Activated CD4-positive, alpha-beta T cell treated with anti-CD3 and anti-CD28 coated beads, Interleukin-2, amount 10 ng/mL, durations not matched to agents 7 days and 5 days (primary cell): ENCODE measurements around the gene AFF3. TPM values are rescaled to one million over a fixed set of nuclear protein-coding genes. Genes with fewer than 3 reads are reported as not detected.

Experiments used
- CTCF ChIA-PET: fragments of 350-600 bp; sonication (Branson Sonifier 250); formaldehyde crosslinking; loops from one replicate; lab custom pipeline; 2021; ENCODE audit warnings: antibody characterized with exemption; lab: Charles Lee
- POLR2A ChIA-PET: fragments of 350-600 bp; sonication (Branson Sonifier 250); formaldehyde crosslinking; loops from one replicate; lab custom pipeline; 2021; ENCODE audit warnings: antibody characterized with exemption; lab: Charles Lee
- DNase-seq: peaks from one replicate; pipeline ENCODE4 v3.0.0-alpha.2; 2020
- H3K27ac Mint-ChIP-seq: one replicate; pipeline ENCODE4 v1.8.0; 2021; ENCODE audit warnings: mild to moderate bottlenecking, moderate library complexity, mixed read lengths
- H3K27me3 Mint-ChIP-seq: one replicate; pipeline ENCODE4 v1.8.0; 2021; ENCODE audit warnings: mixed read lengths
- H3K36me3 Mint-ChIP-seq: one replicate; pipeline ENCODE4 v1.8.0; 2021; ENCODE audit warnings: low read depth, mixed read lengths
- H3K4me1 Mint-ChIP-seq: one replicate; pipeline ENCODE4 v1.8.0; 2021; ENCODE audit warnings: mixed read lengths
- H3K4me3 Mint-ChIP-seq: one replicate; pipeline ENCODE4 v1.8.0; 2021; ENCODE audit warnings: mild to moderate bottlenecking, moderate library complexity, mixed read lengths
- H3K9me3 Mint-ChIP-seq: one replicate; pipeline ENCODE4 v1.8.0; 2021; ENCODE audit warnings: mixed read lengths
- total RNA-seq, 2 experiments: library from RNA; stranded (reverse); gene quantifications; one replicate each; pipeline ENCODE4 v1.2.3, GENCODE V29; 2021

Gene AFF3
- total RNA-seq, 2 experiments from 2014 or later = 7.4 to 13.0 TPM

- Mint-ChIP-seq H3K36me3 (peaks cover 4% of the 10 kb centered on the region), H3K9me3 (no peaks in the 10 kb centered on the region), H3K4me1 (peaks cover 16% of the 10 kb centered on the region), H3K27me3 (no peaks in the 10 kb centered on the region), H3K4me3 (no peak overlapping the region), H3K27ac (no peak overlapping the region)
- DNase-seq = no peak
- POLR2A ChIA-PET = no interaction called here
- CTCF ChIA-PET = no interaction called here
These were observed 319.7 kb downstream of the AFF3 start for GRCh38 chr2:99822474-99823207.

- H3K4me3 Mint-ChIP-seq = no peak overlapping the region
- CTCF ChIA-PET = no interaction called here
- no peaks in the 10 kb centered on the region for H3K27me3 Mint-ChIP-seq
- peaks cover 3% of the 10 kb centered on the region for H3K36me3 Mint-ChIP-seq
- H3K4me1 Mint-ChIP-seq = peaks cover 9% of the 10 kb centered on the region
- no peak overlapping the region for H3K27ac Mint-ChIP-seq
- H3K9me3 Mint-ChIP-seq = no peaks in the 10 kb centered on the region
- POLR2A ChIA-PET = no interaction called here
- DNase-seq = no peak
These were observed 320.4 kb downstream of the AFF3 start for GRCh38 chr2:99821984-99822383.

GRCh38 chr2:99821572-99821971, 320.8 kb downstream of the AFF3 start:
- no peaks in the 10 kb centered on the region for H3K9me3 Mint-ChIP-seq
- ChIA-PET CTCF (no interaction called here), POLR2A (no interaction called here)
- no peaks in the 10 kb centered on the region for H3K27me3 Mint-ChIP-seq
- H3K4me3 Mint-ChIP-seq = no peak overlapping the region
- no peak for DNase-seq
- peaks cover 5% of the 10 kb centered on the region for H3K4me1 Mint-ChIP-seq
- H3K36me3 Mint-ChIP-seq = peaks cover 3% of the 10 kb centered on the region
- no peak overlapping the region for H3K27ac Mint-ChIP-seq

GRCh38 chr2:99821039-99821438, 321.4 kb downstream of the AFF3 start:
- CTCF ChIA-PET = interaction anchor here (0.7 kb wide), 1 partner anchor 9 kb away, joined by 3 read pairs; no protein-coding TSS in a partner anchor
- no peaks in the 10 kb centered on the region for H3K36me3 Mint-ChIP-seq
- no peak overlapping the region for H3K27ac Mint-ChIP-seq
- H3K9me3 Mint-ChIP-seq = no peaks in the 10 kb centered on the region
- no peak for DNase-seq
- POLR2A ChIA-PET = no interaction called here
- H3K27me3 Mint-ChIP-seq = no peaks in the 10 kb centered on the region
- H3K4me1 Mint-ChIP-seq = no peaks in the 10 kb centered on the region
- no peak overlapping the region for H3K4me3 Mint-ChIP-seq

- CTCF ChIA-PET = interaction anchor here (1.4 kb wide), 1 partner anchor 425 kb away, joined by 4 read pairs; no protein-coding TSS in a partner anchor
- H3K36me3 Mint-ChIP-seq = no peaks in the 10 kb centered on the region
- H3K9me3 Mint-ChIP-seq = no peaks in the 10 kb centered on the region
- DNase-seq = no peak
- H3K27ac Mint-ChIP-seq = no peak overlapping the region
- POLR2A ChIA-PET = interaction anchor here (0.6 kb wide), 1 partner anchor 423 kb away, joined by 3 read pairs; no protein-coding TSS in a partner anchor
- no peaks in the 10 kb centered on the region for H3K27me3 Mint-ChIP-seq
- no peak overlapping the region for H3K4me3 Mint-ChIP-seq
- H3K4me1 Mint-ChIP-seq = no peaks in the 10 kb centered on the region
These were observed 322.6 kb downstream of the AFF3 start for GRCh38 chr2:99819766-99820165.

GRCh38 chr2:99818842-99819241, 323.5 kb downstream of the AFF3 start:
- Mint-ChIP-seq H3K27ac (no peak overlapping the region), H3K9me3 (no peaks in the 10 kb centered on the region), H3K4me1 (no peaks in the 10 kb centered on the region), H3K36me3 (no peaks in the 10 kb centered on the region), H3K4me3 (no peak overlapping the region), H3K27me3 (no peaks in the 10 kb centered on the region)
- POLR2A ChIA-PET = no interaction called here
- CTCF ChIA-PET = interaction anchor here (1.4 kb wide), 1 partner anchor 426 kb away, joined by 4 read pairs; no protein-coding TSS in a partner anchor
- no peak for DNase-seq

GRCh38 chr2:99816908-99817307, 325.5 kb downstream of the AFF3 start:
- H3K4me3 Mint-ChIP-seq = no peak overlapping the region
- no peaks in the 10 kb centered on the region for H3K27me3 Mint-ChIP-seq
- no peaks in the 10 kb centered on the region for H3K9me3 Mint-ChIP-seq
- H3K36me3 Mint-ChIP-seq = no peaks in the 10 kb centered on the region
- CTCF ChIA-PET = no interaction called here
- H3K4me1 Mint-ChIP-seq = no peaks in the 10 kb centered on the region
- POLR2A ChIA-PET = no interaction called here
- no peak overlapping the region for H3K27ac Mint-ChIP-seq
- no peak for DNase-seq

- no peak for DNase-seq
- Mint-ChIP-seq H3K36me3 (no peaks in the 10 kb centered on the region), H3K9me3 (no peaks in the 10 kb centered on the region), H3K4me1 (no peaks in the 10 kb centered on the region), H3K27me3 (no peaks in the 10 kb centered on the region), H3K27ac (no peak overlapping the region), H3K4me3 (no peak overlapping the region)
- ChIA-PET POLR2A (no interaction called here), CTCF (no interaction called here)
These were observed 330.0 kb downstream of the AFF3 start for GRCh38 chr2:99812426-99812825.

GRCh38 chr2:99811544-99811943, 330.8 kb downstream of the AFF3 start:
- Mint-ChIP-seq H3K36me3 (no peaks in the 10 kb centered on the region), H3K9me3 (no peaks in the 10 kb centered on the region), H3K27me3 (no peaks in the 10 kb centered on the region), H3K4me3 (no peak overlapping the region), H3K27ac (no peak overlapping the region), H3K4me1 (no peaks in the 10 kb centered on the region)
- DNase-seq = no peak
- CTCF ChIA-PET = interaction anchor here (0.6 kb wide), 1 partner anchor 9 kb away, joined by 3 read pairs; no protein-coding TSS in a partner anchor
- POLR2A ChIA-PET = no interaction called here

GRCh38 chr2:99810225-99810624, 332.2 kb downstream of the AFF3 start:
- no peaks in the 10 kb centered on the region for H3K4me1 Mint-ChIP-seq
- H3K27me3 Mint-ChIP-seq = no peaks in the 10 kb centered on the region
- H3K4me3 Mint-ChIP-seq = no peak overlapping the region
- CTCF ChIA-PET = no interaction called here
- DNase-seq = no peak
- H3K27ac Mint-ChIP-seq = no peak overlapping the region
- POLR2A ChIA-PET = no interaction called here
- H3K36me3 Mint-ChIP-seq = no peaks in the 10 kb centered on the region
- H3K9me3 Mint-ChIP-seq = no peaks in the 10 kb centered on the region

- CTCF ChIA-PET = no interaction called here
- H3K27ac Mint-ChIP-seq = no peak overlapping the region
These were observed 333.0 kb downstream of the AFF3 start for GRCh38 chr2:99809259-99809900.

GRCh38 chr2:99808361-99809200, 333.8 kb downstream of the AFF3 start:
- Mint-ChIP-seq H3K36me3 (no peaks in the 10 kb centered on the region), H3K4me1 (no peaks in the 10 kb centered on the region), H3K4me3 (no peak overlapping the region), H3K27me3 (no peaks in the 10 kb centered on the region), H3K27ac (no peak overlapping the region), H3K9me3 (no peaks in the 10 kb centered on the region)
- ChIA-PET CTCF (no interaction called here), POLR2A (no interaction called here)
- no peak for DNase-seq

More at GRCh38 chr2:99809259-99809900, 333.0 kb downstream of the AFF3 start:
- POLR2A ChIA-PET = no interaction called here
- Mint-ChIP-seq H3K36me3 (no peaks in the 10 kb centered on the region), H3K4me1 (no peaks in the 10 kb centered on the region), H3K9me3 (no peaks in the 10 kb centered on the region), H3K4me3 (no peak overlapping the region), H3K27me3 (no peaks in the 10 kb centered on the region)
- DNase-seq = no peak

GRCh38 chr2:99806758-99807157, 335.6 kb downstream of the AFF3 start:
- CTCF ChIA-PET = interaction anchor here (0.7 kb wide), 1 partner anchor 116 kb away, joined by 3 read pairs; no protein-coding TSS in a partner anchor
- H3K4me1 Mint-ChIP-seq = no peaks in the 10 kb centered on the region
- no peak overlapping the region for H3K4me3 Mint-ChIP-seq
- no peak for DNase-seq
- POLR2A ChIA-PET = no interaction called here
- no peaks in the 10 kb centered on the region for H3K27me3 Mint-ChIP-seq
- peaks cover 3% of the 10 kb centered on the region for H3K9me3 Mint-ChIP-seq
- no peak overlapping the region for H3K27ac Mint-ChIP-seq
- no peaks in the 10 kb centered on the region for H3K36me3 Mint-ChIP-seq
